ENCODE data around the gene NEDD4L.

DNA sequence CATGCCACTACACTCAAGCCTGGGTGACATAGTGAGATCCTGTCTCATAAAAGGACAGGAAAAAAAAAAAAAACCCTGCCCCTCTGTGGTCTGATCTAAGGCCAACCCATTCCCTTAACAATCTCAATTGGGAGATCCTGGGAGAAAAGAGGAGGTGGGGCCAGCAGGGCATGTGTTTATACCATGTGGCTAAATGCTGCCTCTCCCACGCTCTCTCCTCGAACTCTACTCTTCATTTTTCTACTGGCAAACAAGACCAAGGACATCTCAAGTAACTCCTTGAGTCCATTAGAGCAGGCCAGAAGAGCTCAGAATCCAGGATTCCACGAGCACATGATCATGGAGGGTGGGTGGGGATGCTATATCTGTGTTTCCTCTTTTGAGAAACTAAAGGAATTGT is 16.7 kb upstream of the NEDD4L start:
- no peak for TF ChIP-seq POLR2AphosphoS5 (IDR thresholded peaks at IDR 0.05)
- TF ChIP-seq, protein P1, sequence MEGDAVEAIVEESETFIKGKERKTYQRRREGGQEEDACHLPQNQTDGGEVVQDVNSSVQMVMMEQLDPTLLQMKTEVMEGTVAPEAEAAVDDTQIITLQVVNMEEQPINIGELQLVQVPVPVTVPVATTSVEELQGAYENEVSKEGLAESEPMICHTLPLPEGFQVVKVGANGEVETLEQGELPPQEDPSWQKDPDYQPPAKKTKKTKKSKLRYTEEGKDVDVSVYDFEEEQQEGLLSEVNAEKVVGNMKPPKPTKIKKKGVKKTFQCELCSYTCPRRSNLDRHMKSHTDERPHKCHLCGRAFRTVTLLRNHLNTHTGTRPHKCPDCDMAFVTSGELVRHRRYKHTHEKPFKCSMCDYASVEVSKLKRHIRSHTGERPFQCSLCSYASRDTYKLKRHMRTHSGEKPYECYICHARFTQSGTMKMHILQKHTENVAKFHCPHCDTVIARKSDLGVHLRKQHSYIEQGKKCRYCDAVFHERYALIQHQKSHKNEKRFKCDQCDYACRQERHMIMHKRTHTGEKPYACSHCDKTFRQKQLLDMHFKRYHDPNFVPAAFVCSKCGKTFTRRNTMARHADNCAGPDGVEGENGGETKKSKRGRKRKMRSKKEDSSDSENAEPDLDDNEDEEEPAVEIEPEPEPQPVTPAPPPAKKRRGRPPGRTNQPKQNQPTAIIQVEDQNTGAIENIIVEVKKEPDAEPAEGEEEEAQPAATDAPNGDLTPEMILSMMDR (IDR thresholded peaks at IDR 0.05): no peak
- TF ChIP-seq POLR2A (IDR thresholded peaks at IDR 0.05; ENCODE audit: low read depth): no peak

Measured in esophagus muscularis mucosa (tissue), 3 donors.